ENCODE data around the gene MPP3.
A peak's percentile ranks its signal among the peaks of the same experiment; 100 is the strongest.

The MPP3 gene

GRCh38 chr17:43791589-43791988 is 41.4 kb downstream of the MPP3 start:
- intact Hi-C loops (cut with micrococcal nuclease), result no loop called here
- Mint-ChIP-seq H3K4me1 (ENCODE audit: low read depth) (peaks cover 24% of the 10 kb centered on the region), H3K27me3 (peaks cover 20% of the 10 kb centered on the region), H3K36me3 (ENCODE audit: low read depth) (no peaks in the 10 kb centered on the region), H3K9me3 (no peaks in the 10 kb centered on the region), H3K4me3 (no peak overlapping the region), H3K27ac (no peak overlapping the region)

GRCh38 chr17:43790311-43790940 is 42.5 kb downstream of the MPP3 start:
- H3K9me3 Mint-ChIP-seq, result no peaks in the 10 kb centered on the region
- no peak overlapping the region for H3K4me3 Mint-ChIP-seq
- no peak overlapping the region for H3K27ac Mint-ChIP-seq
- peaks cover 31% of the 10 kb centered on the region for H3K4me1 Mint-ChIP-seq (ENCODE audit: low read depth)
- H3K36me3 Mint-ChIP-seq (ENCODE audit: low read depth), result no peaks in the 10 kb centered on the region
- peaks cover 16% of the 10 kb centered on the region for H3K27me3 Mint-ChIP-seq
- intact Hi-C loops (cut with micrococcal nuclease), result no loop called here

GRCh38 chr17:43789482-43789881 is 43.5 kb downstream of the MPP3 start:
- intact Hi-C loops (cut with micrococcal nuclease), result no loop called here
- Mint-ChIP-seq H3K9me3 (no peaks in the 10 kb centered on the region), H3K27me3 (peaks cover 17% of the 10 kb centered on the region), H3K27ac (no peak overlapping the region), H3K4me1 (ENCODE audit: low read depth) (peaks cover 37% of the 10 kb centered on the region), H3K36me3 (ENCODE audit: low read depth) (no peaks in the 10 kb centered on the region), H3K4me3 (no peak overlapping the region)

GRCh38 chr17:43788540-43788939 is 44.4 kb downstream of the MPP3 start:
- H3K27ac Mint-ChIP-seq, result no peak overlapping the region
- no peaks in the 10 kb centered on the region for H3K36me3 Mint-ChIP-seq (ENCODE audit: low read depth)
- peaks cover 13% of the 10 kb centered on the region for H3K27me3 Mint-ChIP-seq
- peaks cover 47% of the 10 kb centered on the region for H3K4me1 Mint-ChIP-seq (ENCODE audit: low read depth)
- no peaks in the 10 kb centered on the region for H3K9me3 Mint-ChIP-seq
- no peak overlapping the region for H3K4me3 Mint-ChIP-seq
- intact Hi-C loops (cut with micrococcal nuclease), result no loop called here

- Mint-ChIP-seq H3K4me1 (ENCODE audit: low read depth) (peaks cover 55% of the 10 kb centered on the region), H3K27ac (no peak overlapping the region), H3K4me3 (no peak overlapping the region), H3K27me3 (peaks cover 11% of the 10 kb centered on the region), H3K9me3 (no peaks in the 10 kb centered on the region), H3K36me3 (ENCODE audit: low read depth) (no peaks in the 10 kb centered on the region)
- intact Hi-C loops (cut with micrococcal nuclease), result no loop called here
These were observed 45.2 kb downstream of the MPP3 start for GRCh38 chr17:43787728-43788127.

GRCh38 chr17:43784628-43785101 is 48.3 kb downstream of the MPP3 start:
- Mint-ChIP-seq H3K27me3 (peaks cover 4% of the 10 kb centered on the region), H3K27ac (peak overlapping the region; percentile 17), H3K4me1 (ENCODE audit: low read depth) (peaks cover 77% of the 10 kb centered on the region), H3K9me3 (no peaks in the 10 kb centered on the region), H3K36me3 (ENCODE audit: low read depth) (no peaks in the 10 kb centered on the region), H3K4me3 (no peak overlapping the region)
- intact Hi-C loops (cut with micrococcal nuclease), result no loop called here

GRCh38 chr17:43784068-43784467 is 48.9 kb downstream of the MPP3 start:
- Mint-ChIP-seq H3K4me1 (ENCODE audit: low read depth) (peaks cover 83% of the 10 kb centered on the region), H3K9me3 (no peaks in the 10 kb centered on the region), H3K27me3 (peaks cover 4% of the 10 kb centered on the region), H3K4me3 (no peak overlapping the region), H3K27ac (no peak overlapping the region), H3K36me3 (ENCODE audit: low read depth) (no peaks in the 10 kb centered on the region)
- intact Hi-C loops (cut with micrococcal nuclease), result no loop called here

- peaks cover 4% of the 10 kb centered on the region for H3K27me3 Mint-ChIP-seq
- H3K27ac Mint-ChIP-seq, result peak overlapping the region; percentile 70
- intact Hi-C loops (cut with micrococcal nuclease), result no loop called here
- H3K9me3 Mint-ChIP-seq, result no peaks in the 10 kb centered on the region
- H3K4me1 Mint-ChIP-seq (ENCODE audit: low read depth), result peaks cover 76% of the 10 kb centered on the region
- H3K4me3 Mint-ChIP-seq, result no peak overlapping the region
- H3K36me3 Mint-ChIP-seq (ENCODE audit: low read depth), result peaks cover 2% of the 10 kb centered on the region
These were observed 49.8 kb downstream of the MPP3 start for GRCh38 chr17:43782913-43783680.

- H3K9me3 Mint-ChIP-seq, result no peaks in the 10 kb centered on the region
- H3K4me3 Mint-ChIP-seq, result peak within 1 kb of the TSS; percentile 73
- H3K27me3 Mint-ChIP-seq, result peaks cover 4% of the 10 kb centered on the region
- intact Hi-C loops (cut with micrococcal nuclease), result no loop called here
- H3K36me3 Mint-ChIP-seq (ENCODE audit: low read depth), result peaks cover 32% of the 10 kb centered on the region
- H3K4me1 Mint-ChIP-seq (ENCODE audit: low read depth), result peaks cover 90% of the 10 kb centered on the region
- H3K27ac Mint-ChIP-seq, result peak within 1 kb of the TSS; percentile 92
These were observed 52.8 kb downstream of the MPP3 start, which contains the start of gene CFAP97D1 for GRCh38 chr17:43780135-43780534. Gene CFAP97D1 (plus strand): TSS chr17:43780435. CDS start chr17:43780463, 28 bp downstream.

- Mint-ChIP-seq H3K27ac (peak overlapping the region; percentile 92), H3K36me3 (ENCODE audit: low read depth) (peaks cover 39% of the 10 kb centered on the region), H3K4me1 (ENCODE audit: low read depth) (peaks cover 90% of the 10 kb centered on the region), H3K27me3 (no peaks in the 10 kb centered on the region), H3K4me3 (peak overlapping the region; percentile 73), H3K9me3 (no peaks in the 10 kb centered on the region)
- intact Hi-C loops (cut with micrococcal nuclease), result loop anchor here (5.0 kb wide), 2 partner anchors 53 to 68 kb away; partner anchors contain the start of genes CD300LG and MPP3
These were observed 53.5 kb downstream of the MPP3 start for GRCh38 chr17:43779145-43780125.

GRCh38 chr17:43778337-43779144 is 54.4 kb downstream of the MPP3 start, which contains the start of gene DUSP3:
Gene DUSP3 (minus strand): TSS chr17:43778977. CDS start chr17:43778924, 53 bp downstream.
- peak within 1 kb of the TSS; percentile 92 for H3K27ac Mint-ChIP-seq
- H3K4me3 Mint-ChIP-seq, result peak within 1 kb of the TSS; percentile 89
- H3K9me3 Mint-ChIP-seq, result no peaks in the 10 kb centered on the region
- H3K4me1 Mint-ChIP-seq (ENCODE audit: low read depth), result peaks cover 90% of the 10 kb centered on the region
- intact Hi-C loops (cut with micrococcal nuclease), result loop anchor here (5.0 kb wide), 2 partner anchors 54 to 69 kb away; partner anchors contain the start of genes CD300LG and MPP3
- peaks cover 48% of the 10 kb centered on the region for H3K36me3 Mint-ChIP-seq (ENCODE audit: low read depth)
- no peaks in the 10 kb centered on the region for H3K27me3 Mint-ChIP-seq

- Mint-ChIP-seq H3K4me3 (peak overlapping the region; percentile 6), H3K9me3 (no peaks in the 10 kb centered on the region), H3K27ac (peak overlapping the region; percentile 97), H3K27me3 (no peaks in the 10 kb centered on the region), H3K36me3 (ENCODE audit: low read depth) (peaks cover 87% of the 10 kb centered on the region), H3K4me1 (ENCODE audit: low read depth) (peaks cover 90% of the 10 kb centered on the region)
- intact Hi-C loops (cut with micrococcal nuclease), result loop anchor here (5.0 kb wide), 2 partner anchors 58 to 73 kb away; partner anchors contain the start of genes CD300LG and MPP3
These were observed 58.4 kb downstream of the MPP3 start for GRCh38 chr17:43774304-43775250.

All from dendritic cell treated with granulocyte-macrophage colony-stimulating factor and Interleukin-4, amounts not matched to agents 40 ng/mL and 50 ng/mL, for 4 days (primary cell).